ENCODE data around the gene CYB561.
"Not testable (repeated sequence)": the region's sequence is repeated elsewhere in the genome, so short reads cannot be mapped to it uniquely, and the experiment has no call there.

CYB561 gene

DNA sequence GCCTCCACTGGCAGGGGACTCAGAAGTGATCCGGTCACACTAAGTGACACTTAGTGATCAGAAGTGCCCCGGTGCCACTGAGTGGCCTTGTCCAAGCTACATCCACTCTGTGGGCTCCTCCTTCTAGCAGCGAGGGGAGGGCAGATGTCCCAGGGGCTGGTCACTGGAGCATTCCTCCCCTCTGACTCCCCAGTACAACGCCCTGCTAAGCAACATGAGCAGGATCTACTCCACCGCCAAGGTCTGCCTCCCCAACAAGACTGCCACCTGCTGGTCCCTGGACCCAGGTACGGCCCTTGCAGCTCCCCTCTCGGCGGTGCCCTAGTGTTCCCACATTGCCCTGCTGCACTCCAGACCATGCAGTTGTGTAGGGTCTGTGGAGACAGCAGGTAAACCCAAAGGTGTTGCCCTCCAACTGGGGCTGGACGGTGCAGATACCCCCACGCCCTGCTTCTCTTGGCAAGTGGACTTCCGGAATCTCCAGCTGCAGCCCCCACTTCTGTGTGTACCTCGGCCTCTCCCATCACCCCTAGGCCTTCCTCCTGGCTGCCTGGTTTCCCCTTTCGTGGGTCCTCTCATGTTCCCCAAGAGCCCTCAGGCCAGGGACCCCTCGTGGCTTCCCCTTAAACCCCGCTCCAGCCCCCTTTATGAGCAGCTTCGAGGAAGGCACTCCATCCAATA lies 32.8 kb upstream of the CYB561 start:
- peak; percentile 91 to 95 for DNase-seq

DNA sequence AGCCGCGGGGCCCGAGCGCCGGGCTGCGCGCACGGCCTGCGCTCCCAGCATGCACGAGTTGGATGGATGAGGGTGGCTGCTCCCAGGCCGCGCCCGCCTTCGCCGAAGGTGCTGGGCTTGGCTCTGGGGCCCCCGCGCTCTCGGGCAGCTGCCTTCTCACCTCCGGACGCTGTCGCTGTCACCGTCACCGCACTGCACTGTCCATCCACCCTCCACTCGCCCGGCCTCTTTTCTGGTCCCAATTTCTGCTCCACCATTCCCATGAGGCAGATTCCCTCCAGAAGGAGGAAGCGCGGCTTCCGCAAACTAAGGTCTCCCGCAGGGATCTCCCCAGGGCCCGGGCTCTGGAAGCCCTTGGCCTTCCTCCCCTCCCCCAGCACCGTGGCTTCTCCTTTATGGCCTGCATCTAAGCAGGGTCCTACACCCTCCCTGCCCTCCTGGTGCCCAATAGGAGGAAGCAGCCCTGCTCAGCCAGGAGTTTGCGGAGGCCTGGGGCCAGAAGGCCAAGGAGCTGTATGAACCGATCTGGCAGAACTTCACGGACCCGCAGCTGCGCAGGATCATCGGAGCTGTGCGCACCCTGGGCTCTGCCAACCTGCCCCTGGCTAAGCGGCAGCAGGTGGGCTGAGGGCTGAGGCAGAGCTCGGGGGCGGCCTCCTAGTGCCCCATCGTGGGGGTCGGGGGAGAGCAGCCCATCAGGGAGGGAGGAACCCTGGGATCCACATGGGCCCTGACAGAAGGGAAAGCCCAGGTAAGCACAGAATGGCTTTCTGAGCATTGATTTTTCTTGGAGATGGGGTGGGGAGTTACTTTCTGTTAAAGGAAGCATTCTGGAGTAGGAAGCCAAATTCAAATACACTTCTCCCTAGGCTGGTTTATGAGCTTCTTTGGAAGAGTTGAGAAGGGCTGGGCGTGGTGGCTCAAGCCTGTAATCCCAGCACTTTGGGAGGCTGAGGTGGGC lies 31.7 kb upstream of the CYB561 start:
- peak in 1 of 2 experiments; percentile 24 for DNase-seq

DNA sequence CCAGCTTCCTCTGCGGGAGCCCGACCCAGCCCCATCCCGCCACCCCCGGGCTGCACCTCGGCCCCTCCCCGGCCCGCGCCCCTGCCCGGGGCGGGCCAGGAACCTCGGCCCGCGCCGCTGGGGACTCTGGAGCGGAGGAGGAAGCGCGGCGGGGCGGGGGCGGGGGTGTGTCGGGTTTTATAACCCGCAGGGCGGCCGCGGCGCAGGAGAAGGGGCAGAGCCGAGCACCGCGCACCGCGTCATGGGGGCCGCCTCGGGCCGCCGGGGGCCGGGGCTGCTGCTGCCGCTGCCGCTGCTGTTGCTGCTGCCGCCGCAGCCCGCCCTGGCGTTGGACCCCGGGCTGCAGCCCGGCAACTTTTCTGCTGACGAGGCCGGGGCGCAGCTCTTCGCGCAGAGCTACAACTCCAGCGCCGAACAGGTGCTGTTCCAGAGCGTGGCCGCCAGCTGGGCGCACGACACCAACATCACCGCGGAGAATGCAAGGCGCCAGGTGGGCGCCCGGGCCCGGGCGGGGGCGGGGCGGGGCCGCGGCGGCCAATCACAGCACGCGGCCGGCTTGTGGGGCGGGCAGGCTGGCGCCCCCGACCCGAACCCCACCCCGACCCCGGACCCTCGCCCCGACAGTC lies 30.9 kb upstream of the CYB561 start, which contains the start of gene ACE:
Gene ACE, plus strand, starts transcription at position 208 of the 626 bp plus-strand sequence. Its CDS starts 34 bp downstream, at position 242.
- DNase-seq: peak in 1 of 2 experiments; percentile 37

DNA sequence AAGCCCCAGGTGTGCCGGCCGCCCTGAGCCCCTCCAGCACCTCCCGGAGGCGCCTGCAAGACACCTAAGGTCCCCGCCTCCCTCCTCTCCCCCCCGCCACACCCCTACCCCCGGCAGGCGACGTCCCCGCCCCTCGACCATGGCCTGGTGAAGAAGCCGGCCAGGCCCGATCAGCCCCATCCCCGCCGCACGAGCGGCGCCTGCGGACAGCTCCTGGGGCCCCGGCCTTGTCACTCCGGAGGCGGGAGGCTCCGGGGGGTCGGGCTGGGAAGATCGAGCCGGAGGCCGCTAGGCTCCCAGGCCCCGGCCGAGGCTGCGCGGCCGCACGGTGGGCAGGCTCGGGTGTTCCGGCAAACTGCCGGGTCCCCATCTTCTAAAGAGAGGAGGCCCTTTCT lies 30.4 kb upstream of the CYB561 start:
- DNase-seq: no peak

DNA sequence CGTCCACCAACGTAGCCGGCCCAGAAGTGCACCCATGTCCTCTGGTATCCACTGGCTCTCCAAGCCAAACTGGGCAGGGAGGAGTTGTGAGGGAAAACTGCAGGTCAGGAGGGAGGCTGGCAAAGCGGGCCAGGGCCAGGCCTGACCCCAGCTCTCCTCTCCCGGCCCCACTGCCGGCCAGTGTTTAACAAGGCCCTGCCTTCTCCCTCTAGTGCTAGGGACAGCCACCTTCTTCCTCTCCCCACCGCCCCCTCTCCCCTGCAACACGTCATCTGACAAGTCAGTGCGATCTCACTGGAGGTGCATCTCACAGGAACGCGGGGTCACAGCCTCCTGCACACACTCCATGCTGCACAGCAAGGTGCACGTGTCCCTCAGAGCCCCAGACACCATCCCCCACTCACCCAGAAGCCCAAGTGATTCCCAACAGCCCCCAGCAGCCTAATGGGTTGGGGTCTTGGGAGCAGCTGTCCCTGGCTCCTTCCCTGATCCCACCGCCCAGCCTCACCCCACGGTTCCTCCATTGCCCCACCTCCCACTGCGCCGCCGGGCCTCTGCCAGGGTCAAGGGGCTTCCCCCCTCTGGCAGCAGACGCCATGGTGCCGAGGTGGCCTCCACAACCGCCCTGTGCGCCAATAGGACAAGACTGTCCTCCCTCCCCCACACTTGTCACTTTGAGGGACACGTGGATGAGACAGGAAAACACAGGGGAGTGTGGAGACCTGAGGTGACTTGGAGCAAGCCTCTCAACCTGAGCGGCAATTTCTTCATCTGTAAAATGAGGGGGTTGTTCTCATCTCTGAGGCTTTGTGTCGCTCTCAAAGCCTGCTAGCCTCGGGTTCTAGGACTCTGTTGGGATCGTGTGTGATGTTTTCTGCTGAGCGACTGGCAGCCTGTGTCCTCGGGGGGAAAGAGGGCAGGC lies 29.6 kb upstream of the CYB561 start:
- DNase-seq: no peak

DNA sequence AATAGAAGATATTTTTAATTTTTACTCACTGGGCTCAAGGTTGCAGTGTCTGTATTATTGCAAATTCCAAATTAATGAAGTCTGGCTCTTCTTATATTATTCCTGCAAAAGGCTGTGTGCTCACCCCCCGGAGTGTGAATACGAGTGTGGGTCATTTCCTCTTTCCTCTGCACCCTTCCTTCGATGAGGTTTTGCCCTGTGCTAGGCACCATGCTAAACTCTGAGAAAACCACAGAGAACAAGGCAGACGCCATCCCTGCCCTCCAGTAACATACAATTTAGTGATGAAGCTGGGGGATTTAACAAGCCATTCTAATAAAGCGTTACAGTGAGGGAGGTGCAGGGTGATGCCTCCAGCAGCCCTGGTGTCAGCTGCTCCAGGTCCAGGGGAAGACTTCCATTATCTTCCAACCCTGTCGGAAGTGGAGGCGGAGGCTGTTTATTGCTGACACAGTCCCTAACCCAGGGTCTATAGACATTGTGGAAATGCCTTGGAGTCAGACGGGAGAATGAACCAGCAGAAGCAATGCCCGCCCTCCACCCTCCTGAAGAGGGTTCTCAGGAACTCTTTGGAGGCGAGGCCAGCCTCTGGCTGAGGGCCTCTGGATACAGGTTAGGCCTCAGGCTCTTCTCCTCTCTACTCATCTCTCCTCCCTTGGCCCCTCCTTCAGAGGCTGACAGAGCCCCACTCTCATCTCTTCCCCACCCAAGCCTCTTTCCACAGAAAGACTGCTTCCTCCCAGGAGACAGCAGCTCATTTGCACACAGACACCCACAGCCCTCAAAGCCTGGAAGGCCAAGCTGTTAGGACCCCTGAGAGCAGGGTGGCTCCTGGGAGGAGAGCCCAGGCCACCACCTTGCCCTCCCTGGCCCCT lies 28.7 kb upstream of the CYB561 start:
- DNase-seq: no peak

DNA sequence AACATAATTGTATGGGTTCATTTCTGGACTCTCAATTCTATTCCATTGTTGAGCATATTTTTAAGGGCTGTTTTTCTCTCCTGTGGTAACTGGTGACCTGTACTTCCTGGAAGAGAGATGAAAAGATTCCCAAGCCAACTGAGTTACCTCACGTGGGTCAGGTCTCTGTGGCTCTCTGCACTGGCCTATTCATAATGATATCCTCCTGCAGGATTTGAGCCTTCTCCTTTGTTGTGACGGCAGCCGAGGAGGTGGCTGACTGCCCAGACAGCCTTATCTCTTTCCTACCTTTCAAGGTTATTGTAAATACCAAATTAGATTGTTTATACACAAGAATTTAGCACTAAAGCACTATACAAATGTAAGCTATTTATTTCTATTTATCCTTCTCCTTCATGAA lies 28.1 kb upstream of the CYB561 start:
- no peak for DNase-seq

DNA sequence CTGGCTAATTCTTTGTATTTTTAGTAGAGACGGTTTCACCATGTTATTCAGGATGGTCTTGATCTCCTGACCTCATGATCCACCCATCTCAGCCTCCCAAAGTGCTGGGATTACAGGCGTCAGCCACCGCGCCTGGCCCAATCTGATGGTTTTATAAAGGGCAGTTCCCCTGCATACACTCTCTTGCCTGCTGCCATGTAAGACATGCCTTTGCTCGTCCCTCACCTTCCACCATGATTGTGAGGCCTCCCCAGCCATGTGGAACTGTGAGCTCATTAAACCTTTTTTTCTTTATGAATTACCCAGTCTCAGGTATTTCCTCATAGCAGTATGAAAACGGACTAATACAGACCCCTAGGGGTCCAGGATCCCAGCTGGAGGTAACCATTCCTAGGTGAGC lies 22.0 kb upstream of the CYB561 start:
- DNase-seq: not testable (repeated sequence)

DNA sequence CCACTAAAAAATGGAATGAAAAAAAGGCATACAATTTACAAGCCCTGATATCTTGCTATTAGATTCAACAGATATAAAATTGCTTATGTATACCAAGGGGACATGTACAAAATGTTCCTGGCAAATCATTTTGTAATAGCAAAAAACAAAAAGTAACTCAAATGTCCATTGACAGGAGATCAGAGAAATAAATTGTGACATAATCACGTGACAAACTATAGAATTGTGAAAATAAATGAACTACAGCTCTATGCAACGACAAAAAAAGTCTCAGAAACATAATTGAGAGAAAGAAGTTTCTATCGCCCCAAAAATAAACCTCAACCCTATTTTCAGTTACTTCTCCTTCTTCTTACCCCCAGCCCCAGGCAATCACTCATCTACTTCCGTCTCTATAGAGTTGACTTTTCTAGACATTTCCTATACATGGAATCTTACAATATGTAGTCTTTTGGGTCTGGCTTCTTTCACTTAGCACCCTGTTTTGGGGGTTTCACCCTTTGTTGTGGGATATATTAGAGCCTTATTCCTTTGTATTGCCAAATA lies 18.7 kb upstream of the CYB561 start:
- DNase-seq: peak; percentile 68 to 74

DNA sequence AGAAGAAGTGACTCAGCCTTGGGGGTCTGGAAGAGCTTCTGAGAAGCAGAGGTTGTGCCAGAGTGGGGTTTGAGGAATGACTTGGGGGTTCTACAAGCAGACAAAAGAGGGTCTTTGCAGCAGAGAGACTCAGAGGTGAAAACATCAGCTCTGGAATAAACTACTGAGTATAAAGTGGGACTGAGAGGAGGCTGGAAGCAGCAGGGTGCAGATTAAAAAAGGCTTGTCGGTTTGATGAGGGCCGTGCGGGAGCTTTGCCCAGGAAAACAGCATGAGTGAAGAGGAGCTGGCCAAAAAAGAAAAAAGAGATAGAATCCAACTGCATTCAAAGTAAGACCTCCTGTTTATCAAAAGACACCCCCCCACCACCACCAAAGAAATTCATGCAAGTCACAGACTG lies 17.7 kb upstream of the CYB561 start:
- DNase-seq: no peak

DNA sequence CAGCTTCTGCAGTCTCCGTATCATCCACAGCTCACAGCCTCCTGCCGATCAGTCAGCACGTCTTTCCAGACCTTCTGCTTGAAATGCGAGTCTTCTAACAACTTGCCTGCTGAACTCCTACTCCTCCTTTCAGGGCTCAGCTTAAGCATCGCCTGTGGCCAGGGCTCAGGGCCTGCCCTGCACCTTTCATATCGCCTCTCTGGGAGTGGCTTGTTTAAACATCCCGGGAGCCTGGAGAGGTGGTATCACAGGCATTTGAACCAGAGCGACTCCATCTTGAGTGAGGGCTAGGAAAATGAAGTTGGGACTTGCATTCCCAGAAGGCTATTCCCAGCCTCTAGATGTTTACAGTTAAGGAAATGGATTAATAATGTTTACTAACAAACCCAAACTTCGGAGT lies 13.9 kb upstream of the CYB561 start:
- no peak for DNase-seq

DNA sequence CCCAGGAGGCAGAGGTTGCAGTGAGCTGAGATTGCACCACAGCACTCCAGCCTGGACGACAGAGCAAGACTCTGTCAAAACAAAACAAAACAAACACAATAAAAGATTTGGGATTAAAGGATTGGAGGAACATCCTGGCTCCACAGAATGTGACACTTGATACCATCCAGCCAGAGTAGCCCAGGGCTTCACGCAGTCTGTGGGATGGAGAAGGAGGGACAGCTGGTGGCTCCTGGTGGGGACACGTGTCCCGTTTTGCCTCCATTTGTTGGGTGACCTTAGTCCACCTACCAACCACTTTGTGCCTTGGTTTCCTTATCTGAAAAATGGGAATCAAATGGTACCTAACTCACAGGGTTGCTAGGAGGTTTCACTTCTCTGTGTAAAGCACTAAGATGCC lies 12.4 kb upstream of the CYB561 start:
- no peak for DNase-seq

DNA sequence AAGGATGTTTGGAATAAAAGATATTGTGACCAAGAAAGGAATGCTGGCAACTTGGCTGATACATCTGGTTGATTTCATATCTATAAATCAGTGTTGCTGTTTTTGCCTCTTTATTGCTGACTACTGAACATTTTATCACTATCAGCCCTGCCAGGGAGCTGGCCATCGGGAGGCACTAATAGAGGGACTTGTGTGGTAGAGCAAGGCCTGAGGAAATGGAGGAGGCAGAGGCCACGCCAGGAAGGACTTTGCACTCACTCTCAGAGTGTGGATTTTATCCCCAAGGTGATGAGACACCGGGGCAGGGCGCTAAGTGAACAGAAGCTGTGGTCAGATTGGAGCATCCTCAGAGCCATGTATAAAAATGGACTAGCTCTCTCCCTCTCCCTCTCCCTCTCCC lies 9.3 kb upstream of the CYB561 start:
- DNase-seq: no peak

DNA sequence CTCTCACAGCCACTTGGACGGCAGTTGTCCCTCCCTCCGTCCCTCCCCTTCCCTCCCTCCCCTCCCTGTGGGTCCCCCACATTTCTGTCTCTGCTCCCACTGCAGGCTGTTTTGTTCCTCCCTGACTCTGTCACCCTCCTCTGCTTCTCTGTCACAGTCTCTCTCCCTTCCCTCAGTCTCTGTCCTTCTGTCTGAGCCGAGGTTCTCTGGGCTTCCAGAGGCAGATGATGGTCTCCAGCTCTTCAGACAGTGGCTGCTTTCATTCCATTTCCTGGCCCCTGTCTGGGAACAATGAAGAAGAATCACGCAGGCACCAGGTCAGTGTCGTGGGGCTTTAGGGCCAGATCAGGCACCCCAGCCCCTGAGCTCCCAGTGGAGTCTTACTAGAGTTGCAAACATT lies 8.8 kb upstream of the CYB561 start:
- DNase-seq: no peak

DNA sequence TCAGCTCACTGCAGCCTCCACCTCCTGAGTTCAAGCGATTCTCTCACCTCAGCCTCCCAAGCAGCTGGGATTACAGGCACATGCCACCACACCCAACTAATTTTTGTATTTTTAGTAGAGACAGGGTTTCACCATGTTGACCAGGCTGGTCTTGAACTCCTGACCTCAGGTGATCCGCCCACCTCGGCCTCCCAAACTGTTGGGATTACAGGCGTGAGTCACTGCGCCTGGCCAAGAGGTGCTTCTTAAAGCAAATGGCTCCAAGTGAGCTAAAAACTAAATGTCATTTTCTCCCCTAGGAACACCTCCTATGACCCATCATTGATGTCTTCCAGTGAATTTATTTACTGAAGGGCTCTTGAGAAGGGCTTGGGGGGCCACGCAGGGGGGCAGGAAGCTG lies 8.3 kb upstream of the CYB561 start:
- not testable (repeated sequence) for DNase-seq

DNA sequence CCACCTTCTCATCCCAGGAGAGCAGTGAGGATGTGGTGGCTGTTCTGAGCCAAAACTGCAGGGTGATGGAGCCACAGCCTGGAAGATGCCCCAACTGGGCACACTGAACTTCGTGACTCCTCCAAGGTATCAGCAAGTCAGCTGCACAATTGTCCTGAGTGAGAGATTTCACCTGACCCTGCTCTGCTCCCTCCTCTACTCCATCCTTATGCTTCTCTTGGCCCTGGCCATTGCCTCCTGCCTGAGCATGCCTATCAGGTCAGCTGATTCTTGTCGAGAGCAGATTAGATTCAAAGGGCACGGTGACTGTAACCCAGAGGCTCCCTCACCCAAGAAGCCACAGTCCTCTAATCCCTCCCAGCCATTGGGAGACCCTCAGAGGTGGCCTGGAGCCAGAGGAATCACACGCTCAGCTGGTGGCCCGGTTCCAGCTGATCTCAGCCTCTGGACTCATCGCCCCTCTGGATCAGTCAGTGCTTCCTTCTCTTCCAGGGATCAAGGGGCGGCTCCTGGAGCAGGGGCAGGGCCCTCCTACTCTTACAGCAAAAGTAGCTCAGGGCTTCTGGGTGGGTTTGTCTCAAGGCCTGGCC lies 7.0 kb upstream of the CYB561 start:
- no peak for DNase-seq

DNA sequence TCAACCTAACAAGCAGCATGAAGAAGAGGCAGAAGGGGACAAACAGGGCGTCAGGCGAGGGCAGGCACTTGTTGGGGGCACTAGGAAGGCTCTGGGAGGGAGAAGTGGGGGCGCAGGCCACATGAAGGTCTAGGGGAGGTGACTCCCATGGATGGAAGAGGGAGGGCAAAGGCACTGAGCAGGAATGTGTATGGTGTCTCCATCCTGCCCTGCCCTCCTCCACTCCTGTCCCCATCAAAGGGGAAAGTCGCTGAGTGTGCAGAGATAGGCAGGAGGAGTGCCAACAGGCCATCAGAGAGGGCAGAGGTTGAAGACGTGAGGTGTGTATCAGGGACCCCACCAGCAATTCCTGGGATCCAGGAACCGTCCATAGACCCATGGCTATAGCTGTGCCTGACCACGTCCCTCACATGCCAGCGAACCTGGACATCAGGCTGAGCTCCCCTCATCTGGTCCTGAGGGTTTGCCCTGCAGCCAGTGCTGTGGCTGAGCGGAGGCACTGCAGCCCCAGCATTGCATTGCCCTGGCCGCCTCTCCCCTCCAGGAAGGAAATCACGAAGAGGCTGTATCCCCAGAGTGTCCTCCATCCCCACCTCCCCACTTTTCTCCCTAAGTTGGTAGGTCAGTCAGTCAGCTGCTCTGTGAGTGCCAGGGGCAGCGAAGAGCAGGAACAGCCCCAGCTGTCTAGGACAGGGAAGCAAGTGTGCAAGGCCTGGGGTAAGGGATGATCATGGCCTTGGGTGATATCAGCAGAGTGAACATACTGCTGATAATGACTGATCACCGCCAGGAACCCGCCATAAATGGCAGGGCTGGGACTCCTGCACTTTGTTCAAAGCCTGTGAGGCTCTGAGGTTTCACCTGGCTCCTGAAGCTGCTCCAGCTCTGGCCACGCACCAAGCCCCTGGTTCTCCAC lies 6.2 kb upstream of the CYB561 start:
- no peak for DNase-seq

DNA sequence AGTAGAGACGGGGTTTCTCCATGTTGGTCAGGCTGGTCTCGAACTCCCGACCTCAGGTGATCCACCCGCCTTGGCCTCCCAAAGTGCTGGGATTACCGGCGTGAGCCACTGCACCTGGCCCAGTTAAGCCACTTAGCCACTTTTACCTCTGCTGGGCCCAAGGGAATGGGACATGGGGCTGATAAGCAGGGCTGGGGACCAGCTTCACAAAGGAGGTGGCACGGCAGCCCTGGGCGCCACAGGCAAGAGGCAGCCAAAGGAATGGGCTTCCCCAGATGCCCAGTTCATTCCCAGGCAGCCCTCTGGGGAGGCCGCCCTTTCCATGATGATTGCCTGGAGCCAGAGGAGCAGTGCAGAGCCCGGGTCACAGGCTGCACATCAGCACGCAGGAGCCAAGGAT lies 5.0 kb upstream of the CYB561 start:
- no peak for DNase-seq

DNA sequence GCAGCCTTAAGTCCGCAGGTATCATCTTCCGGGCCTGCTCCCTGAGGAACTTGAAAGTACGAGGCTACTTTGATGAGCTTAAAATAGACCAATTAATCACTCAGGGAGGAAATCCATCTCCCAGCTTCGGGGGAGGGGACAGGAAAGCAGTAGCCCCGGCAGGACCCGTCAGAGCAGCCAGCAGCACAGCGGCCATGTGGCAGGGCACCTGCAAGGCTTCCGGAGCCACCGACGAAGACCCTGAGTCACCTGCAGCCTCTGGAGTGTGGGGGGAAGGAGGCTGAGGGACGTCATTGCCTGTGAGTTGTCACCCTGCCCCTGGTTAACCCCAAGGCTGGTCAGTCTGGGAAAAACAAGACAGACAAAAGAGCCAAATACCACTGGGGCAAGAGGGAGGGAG lies 4.4 kb upstream of the CYB561 start:
- DNase-seq: peak; percentile 42 to 51

DNA sequence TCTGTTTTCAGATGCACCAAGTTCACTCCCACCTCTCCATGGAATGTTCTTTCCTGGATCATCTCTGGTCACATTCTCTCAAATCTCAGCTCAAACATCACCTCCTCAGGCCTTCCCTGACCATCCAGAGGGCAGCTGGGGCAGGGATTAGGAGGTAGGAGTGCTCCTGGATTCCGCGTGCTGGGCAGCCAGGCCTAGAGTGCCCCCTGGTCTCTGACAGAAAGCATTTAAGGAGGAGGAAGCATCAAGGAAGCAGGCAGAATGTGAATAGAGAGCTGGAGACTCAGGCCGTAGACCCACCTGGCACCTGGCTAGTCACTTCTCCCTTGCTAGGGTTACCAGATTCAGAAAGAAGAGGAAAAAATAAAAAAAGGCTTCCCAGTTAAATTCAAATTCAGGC lies 2.5 kb upstream of the CYB561 start:
- DNase-seq: no peak

All from Kasumi-1 (cell line).